Panc1 (cell line): ENCODE data around the gene GMEB2.

Source experiments
- CTCF ChIP-seq: fragments of 450-650 bp; IDR thresholded peaks from 2 replicates; pipeline ENCODE4 v1.5.1; 2017; ENCODE audit warnings: mild to moderate bottlenecking
- POLR2AphosphoS5 ChIP-seq: IDR thresholded peaks from 2 replicates; pipeline ENCODE4 v1.6.1; 2012; ENCODE audit warnings: mild to moderate bottlenecking, low read depth, low read length, moderate library complexity
- REST ChIP-seq, 2 experiments: IDR thresholded peaks; 2 replicates each; pipeline ENCODE4 v1.6.1; 2011 to 2012; ENCODE audit warnings: low read depth in 2 of 2, control low read depth in 1 of 2, low read length in 1 of 2, mild to moderate bottlenecking in 1 of 2, moderate library complexity in 1 of 2; ENCODE audit not compliant: insufficient read depth in 1 of 2
- SIN3A ChIP-seq: IDR thresholded peaks from 2 replicates; pipeline ENCODE4 v1.6.1; 2012; ENCODE audit warnings: low read depth, mild to moderate bottlenecking, low read length, moderate library complexity, borderline replicate concordance; ENCODE audit not compliant: insufficient read depth

GRCh38 chr20:63627751-63628245, 897 bp upstream of the GMEB2 start:
- TF ChIP-seq CTCF, result no peak
- no peak for TF ChIP-seq POLR2AphosphoS5
- no peak for TF ChIP-seq REST (IDR thresholded peaks at IDR 0.05; ENCODE audit: insufficient read depth in 1 of 2, low read depth in 2 of 2, low read length in 1 of 2)
- TF ChIP-seq SIN3A, result no peak
